Stimulated activated CD4-positive, alpha-beta T cell treated with anti-CD3 and anti-CD28 coated beads, TNF-alpha, amount 100 ng/mL, for 4 hours (primary cell): Measurements from ENCODE around the gene DYRK4.

ENCODE experiments used
- DNase-seq, 3 experiments: peaks; one replicate each; pipeline ENCODE4 v3.0.0-alpha.2; 2020; ENCODE audit warnings: low read depth in 3 of 3

DYRK4 gene

GRCh38 chr12:4626543-4626942 lies 64.5 kb downstream of the DYRK4 start:
- no peak for DNase-seq

GRCh38 chr12:4628406-4628805 lies 66.4 kb downstream of the DYRK4 start:
- DNase-seq, result no peak

- DNase-seq, result no peak
Measured at GRCh38 chr12:4630262-4630661, 68.3 kb downstream of the DYRK4 start.

- no peak for DNase-seq
Measured at GRCh38 chr12:4643747-4644146, 81.7 kb downstream of the DYRK4 start.

- DNase-seq, result no peak
Measured at GRCh38 chr12:4645023-4645422, 83.0 kb downstream of the DYRK4 start.

- DNase-seq, result no peak
Measured at GRCh38 chr12:4648104-4648500, 86.1 kb downstream of the DYRK4 start.

GRCh38 chr12:4648501-4649357 lies 86.7 kb downstream of the DYRK4 start, which contains the start of the genes AKAP3 and NDUFA9:
TSS of gene AKAP3 (minus strand) at chr12:4649051. CDS start at chr12:4638196, 10,855 bp downstream.
TSS of gene NDUFA9 (plus strand) at chr12:4649114. CDS start at chr12:4649127, 13 bp downstream.
- peak; percentile 52 to 60 (median 57) for DNase-seq

GRCh38 chr12:4649358-4649661 lies 87.3 kb downstream of the DYRK4 start:
- DNase-seq, result no peak

- no peak for DNase-seq
Measured at GRCh38 chr12:4653257-4653656, 91.2 kb downstream of the DYRK4 start.

GRCh38 chr12:4653691-4654090 lies 91.7 kb downstream of the DYRK4 start:
- DNase-seq, result no peak
